Endodermal cell (in vitro differentiated cells): Measurements from ENCODE around the gene FXYD3. TPM values are rescaled to one million over a fixed set of nuclear protein-coding genes. Genes with fewer than 3 reads are reported as not detected.

Source experiments
- DNase-seq: peaks from one replicate; pipeline ENCODE4 v3.0.0-alpha.2; 2017
- H3K27ac ChIP-seq: 2 replicates; pipeline ENCODE4 v1.5.1; 2013; ENCODE audit warnings: mild to moderate bottlenecking, low read depth, low read length, moderate library complexity
- H3K27me3 ChIP-seq: 2 replicates; pipeline ENCODE4 v1.6.1; 2013; ENCODE audit warnings: mild to moderate bottlenecking, low read length, moderate library complexity; ENCODE audit not compliant: insufficient read depth, control insufficient read depth, poor library complexity, severe bottlenecking
- H3K36me3 ChIP-seq: 2 replicates; pipeline ENCODE4 v1.7.0; 2013; ENCODE audit warnings: mild to moderate bottlenecking, low read length, moderate library complexity; ENCODE audit not compliant: control insufficient read depth, insufficient read depth
- H3K4me1 ChIP-seq: one replicate; pipeline ENCODE4 v1.7.0; 2013; ENCODE audit warnings: low read length; ENCODE audit not compliant: control insufficient read depth, insufficient read depth
- H3K4me3 ChIP-seq: 2 replicates; pipeline ENCODE4 v1.5.1; 2013; ENCODE audit warnings: mild to moderate bottlenecking, low read length, moderate library complexity
- H3K9ac ChIP-seq: 2 replicates; pipeline ENCODE4 v1.6.1; 2013; ENCODE audit warnings: mild to moderate bottlenecking, low read length, moderate library complexity; ENCODE audit not compliant: poor library complexity, severe bottlenecking; ENCODE audit errors: extremely low read depth
- H3K9me3 ChIP-seq: 2 replicates; pipeline ENCODE4 v1.6.1; 2013; ENCODE audit warnings: mild to moderate bottlenecking, low read length, moderate library complexity; ENCODE audit not compliant: control insufficient read depth
- H3K27ac Mint-ChIP-seq: 2 replicates; pipeline ENCODE4 v1.8.0; 2020; ENCODE audit warnings: mixed read lengths
- H3K27me3 Mint-ChIP-seq: 2 replicates; pipeline ENCODE4 v1.8.0; 2021; ENCODE audit warnings: mild to moderate bottlenecking, mixed read lengths; ENCODE audit not compliant: insufficient read depth
- H3K36me3 Mint-ChIP-seq: 2 replicates; pipeline ENCODE4 v1.8.0; 2020; ENCODE audit warnings: low read depth, mixed read lengths
- H3K4me1 Mint-ChIP-seq: 2 replicates; pipeline ENCODE4 v1.8.0; 2020; ENCODE audit warnings: mixed read lengths
- H3K4me3 Mint-ChIP-seq: 2 replicates; pipeline ENCODE4 v1.8.0; 2020; ENCODE audit warnings: mild to moderate bottlenecking, moderate library complexity, mixed read lengths
- H3K9me3 Mint-ChIP-seq: 2 replicates; pipeline ENCODE4 v1.8.0; 2020; ENCODE audit warnings: mild to moderate bottlenecking, mixed read lengths
- CTCF ChIP-seq: fragments of 200-600 bp; sonication (generic); conservative IDR thresholded peaks from 2 replicates; pipeline ENCODE4 v1.5.0; 2021; ENCODE audit warnings: antibody characterized with exemption, mild to moderate bottlenecking
- WGBS, 2 experiments: methylation state at CpG; one replicate each; pipeline versions ENCODE4 v1.1.5 to v1.1.7; 2013; ENCODE audit warnings: missing lambda C conversion rate in 2 of 2, mixed read lengths in 1 of 2; ENCODE audit not compliant: insufficient coverage in 1 of 2, insufficient read length in 1 of 2; 5-methylcytosine and 5-hydroxymethylcytosine counted together
- total RNA-seq, 2 donors: library from RNA; stranded (reverse); fragmentation: NEBNext Ultra II Directional in 1 of 2; extraction: Animal tissue kit (Norgen Biotek cat#: 25700) in 1 of 2; gene quantifications; 2 replicates in 1 of 2; 3 replicates in 1 of 2; pipeline ENCODE4 v1.2.1, GENCODE V29; 2021

The FXYD3 gene
- total RNA-seq, 2 donors from 2014 or later = not detected

GRCh38 chr19:35106291-35106583, 9.4 kb upstream of the FXYD3 start:
- Mint-ChIP-seq H3K36me3 (no peaks in the 10 kb centered on the region), H3K9me3 (peaks cover 3% of the 10 kb centered on the region), H3K4me1 (no peaks in the 10 kb centered on the region), H3K27me3 (no peaks in the 10 kb centered on the region), H3K27ac (no peak overlapping the region), H3K4me3 (no peak overlapping the region)
- no peaks in the 10 kb centered on the region for H3K36me3 ChIP-seq
- no peak overlapping the region for H3K27ac ChIP-seq
- 88 to 95% methylated on average over 7 to 9 of the region's 9 CpGs for WGBS, 2 experiments
- DNase-seq = no peak
- no peaks in the 10 kb centered on the region for H3K4me1 ChIP-seq
- H3K9me3 ChIP-seq = no peaks in the 10 kb centered on the region
- no peak for TF ChIP-seq CTCF
- H3K27me3 ChIP-seq = no peaks in the 10 kb centered on the region
- H3K9ac ChIP-seq = no peak overlapping the region
- H3K4me3 ChIP-seq = no peak overlapping the region

- H3K27ac ChIP-seq = no peak overlapping the region
- H3K4me3 ChIP-seq = no peak overlapping the region
- Mint-ChIP-seq H3K27me3 (no peaks in the 10 kb centered on the region), H3K9me3 (peaks cover 3% of the 10 kb centered on the region), H3K4me1 (no peaks in the 10 kb centered on the region), H3K27ac (no peak overlapping the region), H3K36me3 (no peaks in the 10 kb centered on the region), H3K4me3 (no peak overlapping the region)
- 96 to 100% methylated on average over 1 of the region's 2 CpGs for WGBS, 2 experiments
- no peaks in the 10 kb centered on the region for H3K4me1 ChIP-seq
- H3K36me3 ChIP-seq = no peaks in the 10 kb centered on the region
- no peak for DNase-seq
- H3K27me3 ChIP-seq = no peaks in the 10 kb centered on the region
- H3K9ac ChIP-seq = no peak overlapping the region
- H3K9me3 ChIP-seq = no peaks in the 10 kb centered on the region
- TF ChIP-seq CTCF = no peak
These were observed 8.6 kb upstream of the FXYD3 start for GRCh38 chr19:35106898-35107541.

- Histone ChIP-seq H3K4me3 (no peak overlapping the region), H3K9ac (no peak overlapping the region), H3K27me3 (no peaks in the 10 kb centered on the region), H3K9me3 (no peaks in the 10 kb centered on the region), H3K4me1 (no peaks in the 10 kb centered on the region), H3K27ac (no peak overlapping the region), H3K36me3 (no peaks in the 10 kb centered on the region)
- WGBS, 2 experiments = 49 to 63% methylated on average over 4 to 5 of the region's 5 CpGs
- H3K27me3 Mint-ChIP-seq = no peaks in the 10 kb centered on the region
- no peaks in the 10 kb centered on the region for H3K36me3 Mint-ChIP-seq
- no peak overlapping the region for H3K4me3 Mint-ChIP-seq
- no peaks in the 10 kb centered on the region for H3K4me1 Mint-ChIP-seq
- no peak for TF ChIP-seq CTCF
- no peak for DNase-seq
- H3K9me3 Mint-ChIP-seq = peaks cover 3% of the 10 kb centered on the region
- no peak overlapping the region for H3K27ac Mint-ChIP-seq
These were observed 8.1 kb upstream of the FXYD3 start for GRCh38 chr19:35107545-35107944.
